Hepatocyte (in vitro differentiated cells): ENCODE results near the gene ACR.

Experiments
- EZH2 ChIP-seq: fragments of 200-600 bp; sonication (generic); IDR thresholded peaks from 2 replicates; pipeline ENCODE4 v1.6.1; 2016; ENCODE audit warnings: antibody characterized with exemption, mild to moderate bottlenecking, borderline replicate concordance
- EZH2phosphoT487 ChIP-seq: fragments of 200-600 bp; sonication (generic); IDR thresholded peaks from one replicate; pipeline ENCODE4 v1.6.1; 2018; ENCODE audit warnings: antibody characterized with exemption, mild to moderate bottlenecking, low read depth, moderate library complexity; ENCODE audit not compliant: unreplicated experiment, severe bottlenecking
- TF ChIP-seq, protein P1 (sequence below): fragments of 200-600 bp; sonication (generic); IDR thresholded peaks from 2 replicates; pipeline ENCODE4 v1.5.1; 2016; ENCODE audit warnings: antibody characterized with exemption, mild to moderate bottlenecking; ENCODE audit not compliant: poor library complexity

DNA sequence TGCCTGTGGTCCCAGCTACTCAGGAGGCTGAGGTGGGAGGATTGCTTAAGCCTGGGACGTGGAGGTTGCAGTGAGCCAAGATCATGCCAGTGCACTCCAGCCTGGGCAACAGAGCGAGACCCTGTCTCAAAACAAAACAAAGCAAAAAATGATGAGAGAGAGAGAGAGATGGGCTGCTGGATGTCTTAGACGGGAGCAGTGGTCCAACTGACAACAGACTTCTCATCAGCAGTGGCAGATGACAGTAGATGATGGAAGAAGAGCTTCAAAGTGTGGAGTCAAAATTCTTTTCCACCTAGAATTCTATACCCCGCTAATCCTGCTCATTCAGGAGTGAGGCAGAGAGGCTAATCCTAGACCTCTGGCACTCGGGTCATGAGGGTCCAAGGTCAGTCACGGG, 29.0 kb upstream of the ACR start:
- TF ChIP-seq, protein P1, sequence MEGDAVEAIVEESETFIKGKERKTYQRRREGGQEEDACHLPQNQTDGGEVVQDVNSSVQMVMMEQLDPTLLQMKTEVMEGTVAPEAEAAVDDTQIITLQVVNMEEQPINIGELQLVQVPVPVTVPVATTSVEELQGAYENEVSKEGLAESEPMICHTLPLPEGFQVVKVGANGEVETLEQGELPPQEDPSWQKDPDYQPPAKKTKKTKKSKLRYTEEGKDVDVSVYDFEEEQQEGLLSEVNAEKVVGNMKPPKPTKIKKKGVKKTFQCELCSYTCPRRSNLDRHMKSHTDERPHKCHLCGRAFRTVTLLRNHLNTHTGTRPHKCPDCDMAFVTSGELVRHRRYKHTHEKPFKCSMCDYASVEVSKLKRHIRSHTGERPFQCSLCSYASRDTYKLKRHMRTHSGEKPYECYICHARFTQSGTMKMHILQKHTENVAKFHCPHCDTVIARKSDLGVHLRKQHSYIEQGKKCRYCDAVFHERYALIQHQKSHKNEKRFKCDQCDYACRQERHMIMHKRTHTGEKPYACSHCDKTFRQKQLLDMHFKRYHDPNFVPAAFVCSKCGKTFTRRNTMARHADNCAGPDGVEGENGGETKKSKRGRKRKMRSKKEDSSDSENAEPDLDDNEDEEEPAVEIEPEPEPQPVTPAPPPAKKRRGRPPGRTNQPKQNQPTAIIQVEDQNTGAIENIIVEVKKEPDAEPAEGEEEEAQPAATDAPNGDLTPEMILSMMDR: no peak
- TF ChIP-seq EZH2 (no peak), EZH2phosphoT487 (no peak)
